Measurements from ENCODE around the gene FARP1.

FARP1 gene

DNA sequence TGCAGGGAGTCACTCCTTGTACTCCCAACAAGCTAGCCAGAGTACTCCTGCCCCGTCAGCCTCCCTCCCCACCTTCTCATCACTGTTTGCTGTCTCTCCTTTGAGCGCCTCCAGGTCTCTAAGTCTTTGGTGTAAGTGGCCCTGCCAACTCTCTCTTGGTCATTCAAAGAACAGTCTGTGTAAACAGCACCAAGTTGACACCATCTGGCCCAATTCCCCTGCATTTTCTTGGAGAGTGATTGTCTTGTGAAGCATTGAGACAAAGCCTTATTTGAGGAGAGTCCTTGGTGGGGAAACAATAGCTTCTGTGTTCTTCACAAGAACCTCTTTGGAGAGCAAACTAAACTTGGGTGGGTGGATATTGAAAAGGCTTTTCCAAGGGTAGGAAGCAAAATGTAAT lies 148.8 kb downstream of the FARP1 start:
- Histone ChIP-seq H3K36me3 (ENCODE audit: insufficient read depth) (no peaks in the 10 kb centered on the region), H4K20me1 (ENCODE audit: insufficient read depth) (no peaks in the 10 kb centered on the region), H3K79me2 (ENCODE audit: insufficient read depth, low read depth) (no peaks in the 10 kb centered on the region), H3K9ac (no peak overlapping the region), H3K27ac (no peak overlapping the region), H3K4me1 (ENCODE audit: low read depth, poor library complexity, severe bottlenecking) (no peaks in the 10 kb centered on the region), H3K27me3 (ENCODE audit: insufficient read depth, low read depth) (no peaks in the 10 kb centered on the region), H2AFZ (ENCODE audit: low read depth) (no peak overlapping the region), H3K4me2 (no peak overlapping the region), H3K4me3 (IDR thresholded peaks at IDR 0.05; ENCODE audit: insufficient read depth, low read depth, low read length) (no peak overlapping the region)
- TF ChIP-seq, protein P1, sequence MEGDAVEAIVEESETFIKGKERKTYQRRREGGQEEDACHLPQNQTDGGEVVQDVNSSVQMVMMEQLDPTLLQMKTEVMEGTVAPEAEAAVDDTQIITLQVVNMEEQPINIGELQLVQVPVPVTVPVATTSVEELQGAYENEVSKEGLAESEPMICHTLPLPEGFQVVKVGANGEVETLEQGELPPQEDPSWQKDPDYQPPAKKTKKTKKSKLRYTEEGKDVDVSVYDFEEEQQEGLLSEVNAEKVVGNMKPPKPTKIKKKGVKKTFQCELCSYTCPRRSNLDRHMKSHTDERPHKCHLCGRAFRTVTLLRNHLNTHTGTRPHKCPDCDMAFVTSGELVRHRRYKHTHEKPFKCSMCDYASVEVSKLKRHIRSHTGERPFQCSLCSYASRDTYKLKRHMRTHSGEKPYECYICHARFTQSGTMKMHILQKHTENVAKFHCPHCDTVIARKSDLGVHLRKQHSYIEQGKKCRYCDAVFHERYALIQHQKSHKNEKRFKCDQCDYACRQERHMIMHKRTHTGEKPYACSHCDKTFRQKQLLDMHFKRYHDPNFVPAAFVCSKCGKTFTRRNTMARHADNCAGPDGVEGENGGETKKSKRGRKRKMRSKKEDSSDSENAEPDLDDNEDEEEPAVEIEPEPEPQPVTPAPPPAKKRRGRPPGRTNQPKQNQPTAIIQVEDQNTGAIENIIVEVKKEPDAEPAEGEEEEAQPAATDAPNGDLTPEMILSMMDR (conservative IDR thresholded peaks at IDR 0.05; ENCODE audit: low read depth, low read length), result no peak

DNA sequence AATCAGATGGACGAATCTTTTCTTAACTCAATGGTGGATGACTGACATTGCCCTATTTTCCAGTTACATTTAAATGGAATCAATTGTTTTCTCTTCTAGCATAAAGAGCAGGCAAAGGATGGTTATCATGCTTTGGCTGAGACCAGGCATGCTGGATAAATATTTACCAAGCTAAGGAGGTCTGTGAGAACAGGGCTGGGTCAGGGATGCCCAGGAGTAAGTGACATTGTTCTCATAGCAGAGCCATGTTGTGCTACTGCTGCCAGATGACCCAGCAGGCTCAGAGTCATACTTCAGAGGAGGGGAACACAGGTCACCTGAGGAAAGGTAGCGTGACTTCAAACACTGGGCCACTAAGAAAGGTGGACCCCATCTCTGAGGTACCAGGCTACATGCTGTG lies 150.2 kb downstream of the FARP1 start:
- Histone ChIP-seq H3K27me3 (ENCODE audit: insufficient read depth, low read depth) (no peaks in the 10 kb centered on the region), H3K4me2 (no peak overlapping the region), H3K9ac (no peak overlapping the region), H3K79me2 (ENCODE audit: insufficient read depth, low read depth) (no peaks in the 10 kb centered on the region), H3K4me3 (IDR thresholded peaks at IDR 0.05; ENCODE audit: insufficient read depth, low read depth, low read length) (no peak overlapping the region), H3K27ac (no peak overlapping the region), H3K4me1 (ENCODE audit: low read depth, poor library complexity, severe bottlenecking) (peaks cover 5% of the 10 kb centered on the region), H2AFZ (ENCODE audit: low read depth) (no peak overlapping the region), H3K36me3 (ENCODE audit: insufficient read depth) (no peaks in the 10 kb centered on the region), H4K20me1 (ENCODE audit: insufficient read depth) (no peaks in the 10 kb centered on the region)
- TF ChIP-seq, protein P1 (conservative IDR thresholded peaks at IDR 0.05; ENCODE audit: low read depth, low read length), result no peak

GRCh38 chr13:98293570-98294142 lies 150.8 kb downstream of the FARP1 start:
- no peak overlapping the region for H3K4me2 ChIP-seq
- H3K27ac ChIP-seq, result no peak overlapping the region
- TF ChIP-seq, protein P1 (conservative IDR thresholded peaks at IDR 0.05; ENCODE audit: low read depth, low read length), result no peak
- H3K4me3 ChIP-seq (IDR thresholded peaks at IDR 0.05; ENCODE audit: insufficient read depth, low read depth, low read length), result no peak overlapping the region
- no peaks in the 10 kb centered on the region for H3K79me2 ChIP-seq (ENCODE audit: insufficient read depth, low read depth)
- H2AFZ ChIP-seq (ENCODE audit: low read depth), result no peak overlapping the region
- H3K4me1 ChIP-seq (ENCODE audit: low read depth, poor library complexity, severe bottlenecking), result peaks cover 9% of the 10 kb centered on the region
- H4K20me1 ChIP-seq (ENCODE audit: insufficient read depth), result no peaks in the 10 kb centered on the region
- H3K9ac ChIP-seq, result no peak overlapping the region
- no peaks in the 10 kb centered on the region for H3K36me3 ChIP-seq (ENCODE audit: insufficient read depth)
- no peaks in the 10 kb centered on the region for H3K27me3 ChIP-seq (ENCODE audit: insufficient read depth, low read depth)

DNA sequence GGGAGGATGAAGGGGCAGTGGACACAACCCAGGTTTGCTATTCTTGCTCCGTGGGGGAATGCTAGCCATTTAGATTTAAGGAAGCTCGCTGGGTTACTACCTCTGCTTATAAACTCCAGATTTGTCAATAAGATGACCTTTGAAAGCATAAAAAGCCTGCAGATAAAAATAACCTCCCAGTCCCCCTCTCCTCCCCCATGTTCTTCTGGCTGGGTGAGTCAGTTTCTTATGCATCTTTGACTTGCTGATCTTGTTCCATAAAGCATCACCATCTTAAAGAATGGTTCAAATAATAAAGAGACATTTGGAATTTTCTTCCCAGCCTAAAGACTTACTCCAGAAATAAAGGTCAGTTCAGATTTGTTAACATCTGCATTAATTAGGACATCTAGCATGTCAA lies 152.5 kb downstream of the FARP1 start:
- TF ChIP-seq, protein P1 (conservative IDR thresholded peaks at IDR 0.05; ENCODE audit: low read depth, low read length), result no peak
- no peaks in the 10 kb centered on the region for H3K27me3 ChIP-seq (ENCODE audit: insufficient read depth, low read depth)
- H2AFZ ChIP-seq (ENCODE audit: low read depth), result no peak overlapping the region
- H3K79me2 ChIP-seq (ENCODE audit: insufficient read depth, low read depth), result no peaks in the 10 kb centered on the region
- no peak overlapping the region for H3K4me2 ChIP-seq
- H3K27ac ChIP-seq, result no peak overlapping the region
- no peak overlapping the region for H3K9ac ChIP-seq
- H4K20me1 ChIP-seq (ENCODE audit: insufficient read depth), result no peaks in the 10 kb centered on the region
- no peaks in the 10 kb centered on the region for H3K36me3 ChIP-seq (ENCODE audit: insufficient read depth)
- H3K4me1 ChIP-seq (ENCODE audit: low read depth, poor library complexity, severe bottlenecking), result peaks cover 9% of the 10 kb centered on the region
- no peak overlapping the region for H3K4me3 ChIP-seq (IDR thresholded peaks at IDR 0.05; ENCODE audit: insufficient read depth, low read depth, low read length)
